ENCODE data around the gene WAC.
"Not testable (repeated sequence)": the region's sequence is repeated elsewhere in the genome, so short reads cannot be mapped to it uniquely, and the experiment has no call there.

The WAC gene

DNA sequence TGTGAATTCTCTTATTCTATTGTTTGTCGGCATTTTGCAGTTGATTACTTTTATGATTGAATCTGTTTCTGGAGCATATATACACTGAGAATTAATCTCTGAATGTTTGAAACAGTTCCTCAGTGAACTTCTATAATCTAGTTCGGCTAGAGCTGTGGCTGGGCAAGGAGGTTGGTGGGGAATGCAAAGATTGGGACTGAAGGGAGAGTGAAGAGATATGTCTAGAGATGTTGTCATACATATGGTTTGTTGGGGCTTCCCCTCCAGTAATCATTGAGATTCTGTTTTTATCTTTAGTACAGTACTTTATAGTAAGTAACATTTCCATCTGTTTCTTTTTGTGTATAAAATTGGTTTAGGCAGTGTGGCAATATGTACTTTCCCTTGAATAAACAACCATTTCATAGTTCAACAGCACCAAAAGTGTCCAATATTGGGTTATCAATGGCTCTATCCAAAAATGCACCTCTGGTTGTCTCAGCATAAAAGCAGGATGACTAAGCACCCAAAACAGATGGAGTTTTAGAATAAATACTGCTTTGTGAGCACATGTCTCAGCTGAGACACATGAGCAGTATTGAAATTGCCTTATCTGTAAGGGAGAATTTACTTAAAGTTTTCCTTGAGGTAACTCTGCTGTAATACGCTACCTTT is 36.7 kb downstream of the WAC start:
- no peak for DNase-seq

DNA sequence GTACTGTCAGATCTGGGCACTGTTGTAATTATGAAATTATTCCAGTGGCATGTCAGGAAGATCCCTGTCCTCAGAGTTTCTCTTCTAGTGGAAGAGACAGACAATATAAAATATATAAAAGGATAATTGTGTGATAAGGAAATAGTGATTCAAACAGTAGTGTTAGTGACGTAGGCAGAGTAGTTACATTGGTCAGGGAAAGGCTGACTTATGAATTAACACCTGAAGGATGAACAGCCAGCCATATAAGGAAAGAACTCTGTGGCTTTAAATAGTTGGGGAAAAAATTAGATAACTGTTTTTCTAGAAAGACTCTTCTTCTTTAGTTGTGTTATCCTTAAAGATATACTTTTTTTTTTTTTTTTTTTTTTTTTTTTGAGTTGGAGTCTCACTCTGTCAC is 37.7 kb downstream of the WAC start:
- no peak for DNase-seq

DNA sequence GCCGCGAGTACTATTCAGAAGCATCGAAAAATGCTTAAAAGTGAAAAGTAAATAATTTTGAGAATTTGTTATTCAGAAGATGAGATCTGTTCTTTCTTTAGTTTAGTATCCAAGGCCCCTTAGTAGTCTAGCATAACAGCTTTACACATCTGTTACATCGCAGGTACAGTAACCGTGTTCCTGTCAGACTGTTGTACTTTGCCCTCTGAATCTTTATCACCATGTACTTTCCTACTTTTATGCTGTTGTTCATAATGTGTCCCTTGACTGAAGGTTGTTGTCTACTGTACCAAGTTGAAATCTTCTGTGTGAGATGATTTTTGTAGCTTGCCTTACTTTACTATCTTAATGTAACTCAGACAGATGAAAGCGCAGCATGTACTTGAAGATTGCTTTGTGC is 38.3 kb downstream of the WAC start:
- no peak for DNase-seq

DNA sequence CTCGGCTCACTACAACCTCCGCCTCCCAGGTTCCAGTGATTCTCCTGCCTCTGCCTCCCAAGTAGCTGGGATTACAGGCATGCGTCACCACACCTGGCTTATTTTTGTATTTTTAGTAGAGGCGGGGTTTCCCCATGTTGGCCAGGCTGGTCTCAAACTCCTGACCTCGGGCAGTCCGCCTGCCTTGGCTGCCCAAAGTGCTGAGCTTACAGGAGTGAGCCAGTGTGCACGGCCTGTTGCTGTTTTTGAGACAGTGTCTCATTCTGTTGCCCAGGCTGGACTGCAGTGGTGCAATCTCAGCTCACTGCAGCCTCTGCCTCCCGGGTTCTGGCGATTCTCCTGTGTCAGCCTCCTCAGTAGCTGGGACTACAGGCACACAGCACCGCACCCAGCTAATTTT is 41.3 kb downstream of the WAC start:
- not testable (repeated sequence) for DNase-seq

DNA sequence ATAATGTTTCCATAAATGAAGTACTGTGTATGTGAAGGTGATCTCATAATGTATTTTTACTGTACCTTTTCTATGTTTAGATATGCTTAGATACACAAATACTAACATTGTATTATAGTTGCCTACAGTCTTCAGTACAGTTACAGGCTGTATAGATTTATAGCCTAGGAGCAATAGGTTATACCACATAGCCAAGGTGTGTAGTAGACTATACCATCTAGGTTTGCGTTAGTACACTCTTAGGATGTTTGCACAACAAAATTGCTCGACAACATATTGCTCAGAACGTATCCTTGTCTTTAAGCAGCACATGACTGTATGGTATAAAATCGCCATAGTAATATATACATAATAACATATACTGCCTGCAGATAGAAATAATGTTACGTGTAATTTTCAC is 42.9 kb downstream of the WAC start:
- no peak for DNase-seq

DNA sequence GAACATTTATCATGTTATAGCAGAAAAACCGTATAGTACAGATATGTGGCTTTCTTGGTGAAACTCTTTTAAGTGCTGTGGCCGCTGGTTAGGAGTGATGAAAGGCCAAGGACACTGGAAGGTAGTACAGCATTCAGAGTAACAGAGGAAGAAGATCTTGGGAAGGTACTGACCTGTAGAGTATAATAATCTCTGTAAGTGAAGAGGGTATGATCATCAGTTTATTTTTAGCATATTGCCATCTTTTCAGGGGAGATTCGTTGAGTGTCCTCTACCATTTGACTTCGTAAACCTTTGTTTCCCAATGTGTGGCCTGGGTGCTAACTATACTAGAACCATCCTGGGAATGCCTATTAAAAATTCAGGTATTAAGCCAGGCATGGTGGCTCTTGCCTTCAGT is 44.6 kb downstream of the WAC start:
- DNase-seq: no peak

DNA sequence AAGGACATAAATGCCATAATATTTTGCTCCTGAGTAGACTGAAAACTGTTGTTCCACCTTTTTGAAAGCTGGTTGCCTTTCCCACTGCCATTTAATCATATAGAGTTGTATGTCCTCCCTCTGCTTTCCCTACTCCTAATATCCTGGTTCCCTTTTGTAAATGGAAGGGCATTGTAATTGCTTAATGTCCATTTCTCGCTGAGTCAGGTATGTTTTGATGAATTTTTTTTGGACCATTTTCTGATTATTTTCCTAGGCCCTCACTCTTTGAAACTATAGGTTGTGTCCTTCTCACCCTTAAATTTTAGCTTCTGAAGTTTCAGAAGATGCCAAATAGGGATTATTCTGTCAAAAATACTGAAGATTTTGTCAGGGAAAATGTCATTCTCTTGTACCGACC is 45.5 kb downstream of the WAC start:
- DNase-seq: no peak

DNA sequence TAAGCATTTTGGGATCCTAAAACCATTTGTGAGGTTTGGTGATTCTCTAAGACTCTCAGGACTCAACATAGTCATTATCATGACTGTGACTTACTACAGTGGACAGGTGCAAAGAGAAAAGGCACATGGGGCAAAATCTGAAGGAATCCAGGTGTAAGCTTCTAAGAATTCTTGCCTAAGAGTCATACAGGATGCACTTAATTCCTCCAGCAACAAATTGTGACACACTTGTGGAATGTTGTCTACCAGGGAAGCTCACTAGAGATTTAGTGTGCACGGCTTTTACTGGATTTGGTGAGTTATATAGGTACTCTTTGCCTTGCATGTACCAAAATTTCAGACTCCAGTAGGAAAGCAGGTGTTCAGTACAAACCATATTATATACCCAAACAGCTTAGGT is 47.9 kb downstream of the WAC start:
- no peak for DNase-seq

DNA sequence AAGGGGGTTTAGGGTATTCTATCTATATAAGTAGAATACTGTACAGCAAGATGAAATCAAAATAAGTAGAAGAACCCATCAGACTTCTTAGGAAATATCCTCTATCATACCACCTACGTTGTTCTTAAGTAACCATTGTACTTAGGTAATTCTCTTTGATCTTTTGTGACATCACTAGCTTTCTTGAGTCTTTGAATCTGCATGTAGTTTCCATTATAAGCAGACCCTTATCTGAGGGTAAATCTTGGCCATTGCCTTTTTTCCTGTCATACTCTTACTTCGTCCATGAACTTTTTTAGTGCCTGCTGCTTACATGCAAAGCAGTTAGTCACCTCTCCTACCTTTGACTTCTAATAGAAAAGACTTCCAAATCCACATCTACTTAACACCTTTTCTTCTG is 49.0 kb downstream of the WAC start:
- no peak for DNase-seq

DNA sequence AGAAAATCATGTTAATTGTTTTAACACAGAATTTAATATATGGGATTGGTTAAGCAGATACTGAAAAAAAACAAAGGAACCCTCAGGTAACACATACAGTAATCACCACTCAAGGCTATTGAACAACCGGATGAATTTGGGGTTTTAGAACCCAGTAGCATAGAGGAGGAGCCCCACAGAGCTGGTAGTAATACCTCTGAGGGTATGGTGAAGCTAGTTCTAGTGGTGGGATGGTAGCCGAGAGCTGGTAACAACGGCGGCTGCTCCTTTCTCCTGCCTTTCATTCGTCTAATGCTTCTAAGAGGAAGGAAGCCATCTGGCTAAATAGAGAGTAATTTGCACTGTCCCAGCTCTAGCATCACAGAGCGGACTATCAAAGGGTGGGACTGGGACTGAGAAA is 52.2 kb downstream of the WAC start:
- no peak for DNase-seq

DNA sequence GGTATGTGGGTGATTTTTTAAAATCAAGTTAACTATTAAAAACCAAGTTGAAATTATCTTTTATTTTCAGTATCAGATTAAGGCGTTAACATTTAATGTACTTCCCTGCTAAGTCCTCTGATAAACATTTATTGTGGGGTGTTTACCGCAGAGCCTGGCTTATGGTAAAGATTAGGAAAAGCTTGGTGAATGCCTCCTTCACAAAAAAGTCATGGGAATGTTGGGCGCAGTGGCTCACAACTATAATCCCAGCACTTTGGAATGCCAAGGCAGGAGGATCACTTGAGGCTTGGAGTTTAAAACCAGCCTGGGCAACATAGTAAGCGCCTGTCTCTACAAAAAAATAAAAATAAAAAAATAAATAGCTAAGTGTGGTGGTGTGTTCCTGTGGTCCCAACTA is 53.3 kb downstream of the WAC start:
- DNase-seq: no peak

DNA sequence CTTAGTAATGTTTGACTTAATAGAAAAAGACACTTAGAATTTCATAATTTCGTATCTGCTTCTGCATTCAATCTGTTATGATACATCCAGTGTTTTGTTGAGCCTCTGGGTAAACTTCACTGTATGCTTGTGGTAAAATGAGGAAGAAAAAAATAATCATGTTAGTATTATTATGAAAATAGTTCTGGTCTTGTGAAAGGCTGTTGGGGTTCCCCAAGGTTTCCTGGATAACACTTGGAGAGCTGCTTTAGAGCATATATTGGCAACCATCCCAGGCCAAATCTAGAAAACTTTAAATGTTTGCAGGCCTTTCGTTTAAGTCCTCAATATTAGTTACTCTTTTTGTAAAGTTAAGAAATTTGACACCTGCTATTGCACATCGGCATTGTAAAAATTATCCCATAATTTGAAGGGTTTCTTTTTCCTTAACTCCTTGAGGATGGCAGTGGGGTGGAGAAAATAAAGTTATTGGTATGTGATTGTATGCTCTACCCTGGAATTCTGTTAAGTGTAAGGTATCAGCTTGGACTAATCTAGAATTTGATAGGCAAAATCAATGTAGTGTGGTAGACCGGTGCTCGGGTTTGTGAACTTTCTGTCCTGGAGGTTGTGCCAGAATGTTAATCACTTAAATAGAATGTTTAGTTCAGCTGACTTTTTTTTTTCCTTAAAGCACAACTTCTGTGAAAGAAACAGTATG is 54.5 kb downstream of the WAC start:
- no peak for DNase-seq

DNA sequence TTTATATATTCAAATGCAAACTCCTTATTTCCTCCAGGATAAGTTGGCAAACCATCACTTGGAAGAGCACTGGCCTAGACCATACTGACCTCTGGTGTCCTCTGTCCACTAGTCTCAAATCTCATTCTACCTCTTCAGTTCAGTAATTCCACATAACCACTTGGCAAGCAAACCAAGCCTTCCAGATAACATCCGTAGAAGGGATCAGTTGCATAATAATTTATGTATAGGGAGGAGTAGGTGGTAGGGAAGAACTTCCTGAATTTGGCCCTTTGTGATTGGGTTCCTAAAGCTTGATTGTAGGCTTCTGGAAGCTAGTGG is 55.0 kb downstream of the WAC start:
- DNase-seq: no peak

DNA sequence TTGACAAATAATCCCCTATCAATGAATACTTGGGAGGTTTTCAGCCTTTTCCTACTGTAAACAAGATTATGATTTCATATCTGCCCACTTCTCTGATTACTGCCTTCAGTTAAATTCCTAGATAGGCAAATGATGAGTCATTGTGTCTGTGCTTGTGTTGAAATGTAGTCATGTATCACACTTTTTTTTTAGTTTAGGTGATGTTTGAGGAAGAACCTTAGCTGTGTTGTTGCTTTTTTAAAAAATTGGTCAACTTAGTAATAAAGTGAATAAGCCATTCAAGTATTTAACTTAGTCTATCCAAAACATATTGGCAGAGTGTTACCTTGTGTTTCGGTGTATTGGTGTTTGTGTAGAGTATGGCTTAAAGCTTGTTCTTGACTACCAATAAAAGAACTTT is 60.0 kb downstream of the WAC start:
- no peak for DNase-seq

DNA sequence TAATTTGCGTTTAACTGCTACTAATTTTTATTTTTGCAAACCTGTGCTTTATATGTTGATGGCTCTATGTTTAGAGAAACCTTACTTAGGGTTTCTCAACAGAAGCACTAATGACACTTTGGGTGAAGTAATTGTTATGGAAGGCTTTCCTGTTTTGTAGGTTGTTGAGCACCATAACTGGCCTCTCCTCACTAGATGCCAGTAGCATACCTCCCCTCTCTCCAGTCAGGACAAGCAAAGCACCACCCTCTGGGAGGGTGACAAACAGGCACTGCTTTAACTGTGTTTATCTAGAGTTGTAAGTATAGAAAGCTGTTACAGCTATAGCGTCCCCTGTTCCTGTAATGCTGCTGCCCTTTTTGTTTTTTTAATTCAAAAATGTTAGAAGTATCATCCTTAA is 60.9 kb downstream of the WAC start:
- DNase-seq: no peak

DNA sequence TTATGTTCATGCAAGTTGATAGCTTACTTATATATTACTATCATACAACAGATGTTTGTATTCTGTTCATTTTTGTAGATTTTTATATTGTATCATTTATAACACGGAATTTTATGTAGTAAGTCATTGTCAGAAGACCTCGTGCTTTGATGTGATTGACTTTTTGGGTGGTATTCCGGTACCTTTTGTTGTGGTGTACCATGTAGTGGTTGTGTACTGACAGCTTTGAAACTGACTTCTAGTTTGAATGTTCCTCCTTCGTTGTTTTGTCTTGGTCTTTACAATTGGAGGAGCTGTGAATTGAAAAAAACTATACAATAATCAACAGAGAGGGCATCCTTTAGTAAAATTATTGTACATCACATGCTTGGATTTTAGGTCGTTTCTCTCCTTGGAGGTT is 61.5 kb downstream of the WAC start:
- no peak for DNase-seq

DNA sequence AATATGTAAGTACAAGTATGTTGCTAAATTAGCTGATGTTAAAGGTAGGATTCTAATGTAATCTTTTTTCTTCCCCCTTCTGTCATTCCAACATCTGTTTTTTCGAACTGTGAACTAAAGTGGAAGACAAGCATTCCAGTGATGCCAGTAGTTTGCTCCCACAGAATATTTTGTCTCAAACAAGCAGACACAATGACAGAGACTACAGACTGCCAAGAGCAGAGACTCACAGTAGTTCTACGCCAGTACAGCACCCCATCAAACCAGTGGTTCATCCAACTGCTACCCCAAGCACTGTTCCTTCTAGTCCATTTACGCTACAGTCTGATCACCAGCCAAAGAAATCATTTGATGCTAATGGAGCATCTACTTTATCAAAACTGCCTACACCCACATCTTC is 62.7 kb downstream of the WAC start:
- no peak for DNase-seq

DNA sequence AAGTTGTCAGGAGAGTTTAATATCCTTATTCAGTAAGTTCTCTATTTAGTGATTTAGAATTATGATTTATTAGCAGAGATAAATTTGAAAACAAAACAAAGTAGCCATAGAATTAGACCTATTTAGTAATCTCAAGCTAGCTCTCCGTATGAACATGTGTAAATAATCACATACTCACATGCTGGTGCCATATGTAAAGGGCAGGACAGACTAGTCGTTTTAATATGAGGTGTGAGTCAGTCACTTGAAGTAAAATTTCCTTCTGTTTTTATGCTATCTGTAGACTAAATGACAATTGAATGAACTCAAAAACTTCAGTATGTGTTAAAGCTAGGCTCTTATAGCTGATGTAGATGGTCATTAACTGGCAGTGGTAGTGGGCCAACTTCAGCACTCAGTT is 67.1 kb downstream of the WAC start:
- no peak for DNase-seq

DNA sequence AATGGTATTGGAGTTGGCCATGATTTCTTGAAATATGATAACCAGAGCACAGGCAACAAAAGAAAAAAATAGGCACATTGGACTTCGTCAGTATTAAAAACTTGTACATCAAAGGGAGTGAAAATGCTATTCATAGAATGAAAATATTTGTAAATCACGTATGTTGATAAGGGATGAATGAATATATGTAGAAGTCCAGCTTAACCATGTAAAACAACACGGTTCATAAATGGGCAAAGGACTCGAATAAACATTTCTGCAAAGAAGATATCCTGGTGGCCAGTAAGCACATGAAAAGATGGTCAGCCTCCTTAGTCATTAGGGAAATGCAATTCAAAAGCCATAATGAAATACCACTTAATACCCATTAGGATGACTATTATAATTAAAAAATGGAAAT is 68.1 kb downstream of the WAC start:
- no peak for DNase-seq

DNA sequence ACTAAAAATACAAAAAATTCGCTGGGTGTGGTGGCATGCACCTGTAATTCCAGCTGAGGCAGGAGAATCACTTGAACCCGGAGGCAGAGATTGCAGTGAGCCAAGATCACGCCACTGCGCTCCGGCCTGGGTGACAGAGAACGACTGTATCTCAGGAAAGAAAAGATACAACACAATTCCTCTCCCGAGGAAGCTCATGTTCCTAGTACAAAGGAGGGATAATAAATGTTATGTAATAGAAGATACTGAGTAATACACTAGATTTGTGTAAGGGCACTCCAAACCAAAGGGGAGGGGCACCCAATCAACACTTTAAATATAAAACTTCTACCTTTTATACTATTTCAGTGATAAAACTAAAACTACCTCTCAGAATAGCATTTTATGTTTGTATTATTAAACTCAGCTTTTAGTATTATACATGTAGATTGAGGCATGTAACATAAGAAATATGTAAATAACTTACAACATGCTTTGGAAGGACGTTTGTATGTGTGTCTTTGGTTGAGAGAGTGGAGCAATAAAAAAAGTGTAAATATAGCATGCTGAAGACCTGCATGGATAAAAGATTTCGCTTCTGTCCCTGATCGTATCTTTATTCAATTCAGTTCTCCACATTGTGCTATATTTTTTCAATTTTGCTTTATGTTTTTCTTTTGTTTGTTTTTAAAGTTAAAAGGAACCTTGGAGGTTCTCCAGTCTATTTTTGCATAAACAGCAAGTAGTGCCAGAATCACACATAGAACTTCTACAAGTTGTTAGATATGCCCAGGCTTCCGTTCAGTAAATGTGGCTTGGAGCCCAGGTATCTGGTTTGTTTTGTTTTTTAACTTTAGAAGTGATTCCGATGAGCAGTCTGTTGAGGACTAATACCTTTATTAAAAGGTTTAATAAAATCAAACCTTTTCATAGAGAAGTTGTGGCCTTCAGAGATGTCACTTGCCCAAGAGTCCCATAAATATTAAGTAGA is 71.9 kb downstream of the WAC start:
- no peak for DNase-seq

DNA sequence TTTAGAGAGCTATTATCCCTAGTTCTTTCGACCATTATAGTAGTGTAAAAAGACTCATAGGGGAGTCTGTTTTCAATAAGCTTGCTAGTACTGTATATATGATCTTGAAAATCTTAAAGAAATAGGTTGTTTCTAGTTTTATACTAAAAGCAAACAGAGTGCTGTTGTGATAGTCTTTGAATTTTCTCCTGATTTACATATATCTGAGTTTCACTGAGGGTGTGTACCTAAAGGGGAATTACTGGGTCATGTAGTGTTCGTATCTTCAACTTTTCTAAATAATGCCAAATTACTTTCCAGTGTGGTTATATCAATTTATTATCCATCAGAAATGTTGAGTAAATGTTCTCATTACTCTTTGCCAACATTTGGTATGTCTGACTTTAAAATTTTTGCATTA is 73.7 kb downstream of the WAC start:
- DNase-seq: no peak

DNA sequence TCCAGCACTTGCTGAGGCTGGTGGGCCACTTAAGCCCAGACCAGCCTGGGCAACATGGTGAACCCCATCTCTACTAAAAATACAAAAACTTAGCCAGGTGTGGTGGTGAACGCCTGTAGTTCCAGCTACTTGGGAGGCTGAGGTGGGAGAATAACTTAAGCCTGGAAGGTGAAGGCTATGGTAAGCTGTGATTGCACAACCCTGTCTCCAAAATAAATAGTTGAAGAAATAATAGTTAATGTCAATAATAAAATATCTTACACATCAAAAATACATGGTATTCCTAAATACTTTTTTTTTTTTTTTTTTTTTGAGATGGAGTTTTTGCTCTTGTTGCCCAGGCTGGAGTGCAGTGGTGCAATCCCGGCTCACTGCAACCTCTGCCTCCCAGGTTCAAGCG is 76.7 kb downstream of the WAC start:
- not testable (repeated sequence) for DNase-seq

DNA sequence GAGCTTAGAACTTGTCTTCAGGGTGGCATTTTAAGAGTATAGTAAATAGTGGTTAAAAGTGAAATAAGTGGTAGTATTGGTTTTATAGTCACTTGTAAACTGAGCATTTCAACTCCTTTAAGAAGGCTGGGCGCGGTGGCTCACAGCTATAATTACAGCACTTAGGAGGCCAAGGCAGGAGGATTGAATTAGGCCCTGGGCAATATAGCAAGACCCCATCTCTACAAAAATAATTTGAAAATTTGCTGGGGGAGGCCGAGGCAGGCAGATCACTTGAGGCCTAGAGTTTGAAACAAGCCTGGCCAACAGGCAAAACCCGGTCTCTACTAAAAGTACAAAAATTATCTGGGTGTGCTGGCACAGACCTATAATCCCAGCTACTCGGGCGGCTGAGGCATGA is 80.0 kb downstream of the WAC start:
- DNase-seq: no peak

DNA sequence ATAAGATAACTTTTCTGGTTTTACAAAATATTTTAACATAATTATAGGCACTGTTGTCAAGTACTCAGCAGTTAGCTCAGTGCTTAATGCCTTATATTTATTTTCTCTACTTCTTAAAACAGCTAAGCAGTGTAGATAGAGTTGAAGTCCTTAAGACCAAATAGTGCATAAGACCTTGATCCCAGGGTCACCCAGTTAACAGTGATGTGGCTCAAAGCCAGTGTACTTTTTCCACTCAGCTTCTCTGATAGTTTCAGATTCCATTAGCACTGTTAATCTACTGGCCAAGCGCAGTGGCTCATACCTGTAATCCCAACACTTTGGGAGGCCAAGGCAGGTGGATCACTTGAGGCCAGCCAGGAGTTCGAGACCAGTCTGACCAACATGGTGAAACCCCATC is 83.6 kb downstream of the WAC start:
- DNase-seq: no peak

All from NCI-H1694 (cell line).